Measurements from ENCODE around the gene RPA1.

GRCh38 chr17:1800240-1800639 is 29.6 kb upstream of the RPA1 start:
- TF ChIP-seq, protein P1, sequence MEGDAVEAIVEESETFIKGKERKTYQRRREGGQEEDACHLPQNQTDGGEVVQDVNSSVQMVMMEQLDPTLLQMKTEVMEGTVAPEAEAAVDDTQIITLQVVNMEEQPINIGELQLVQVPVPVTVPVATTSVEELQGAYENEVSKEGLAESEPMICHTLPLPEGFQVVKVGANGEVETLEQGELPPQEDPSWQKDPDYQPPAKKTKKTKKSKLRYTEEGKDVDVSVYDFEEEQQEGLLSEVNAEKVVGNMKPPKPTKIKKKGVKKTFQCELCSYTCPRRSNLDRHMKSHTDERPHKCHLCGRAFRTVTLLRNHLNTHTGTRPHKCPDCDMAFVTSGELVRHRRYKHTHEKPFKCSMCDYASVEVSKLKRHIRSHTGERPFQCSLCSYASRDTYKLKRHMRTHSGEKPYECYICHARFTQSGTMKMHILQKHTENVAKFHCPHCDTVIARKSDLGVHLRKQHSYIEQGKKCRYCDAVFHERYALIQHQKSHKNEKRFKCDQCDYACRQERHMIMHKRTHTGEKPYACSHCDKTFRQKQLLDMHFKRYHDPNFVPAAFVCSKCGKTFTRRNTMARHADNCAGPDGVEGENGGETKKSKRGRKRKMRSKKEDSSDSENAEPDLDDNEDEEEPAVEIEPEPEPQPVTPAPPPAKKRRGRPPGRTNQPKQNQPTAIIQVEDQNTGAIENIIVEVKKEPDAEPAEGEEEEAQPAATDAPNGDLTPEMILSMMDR (IDR thresholded peaks at IDR 0.05): no peak
- no peak for TF ChIP-seq POLR2A (IDR thresholded peaks at IDR 0.05)
